ENCODE data around the gene RASGRP2. TPM values are rescaled to one million over a fixed set of nuclear protein-coding genes. Genes with fewer than 3 reads are reported as not detected.

RASGRP2 gene
- total RNA-seq, 4 donors from 2014 or later = 34.5 to 84.9 (median 41.1) TPM

- H3K4me1 ChIP-seq = no peaks in the 10 kb centered on the region
- H3K36me3 ChIP-seq = no peaks in the 10 kb centered on the region
- no peak for ATAC-seq
- H3K27me3 ChIP-seq = peaks cover 42% of the 10 kb centered on the region
- 75 to 100% methylated on average over 1 to 4 of the region's 5 CpGs for WGBS, 2 donors (ENCODE audit: low coverage in 1 of 2)
- TF ChIP-seq CTCF (IDR thresholded peaks at IDR 0.05) = no peak
- TF ChIP-seq POLR2AphosphoS5 (IDR thresholded peaks at IDR 0.05) = no peak
- TF ChIP-seq POLR2A (IDR thresholded peaks at IDR 0.05) = no peak
- no peak for TF ChIP-seq EP300 (IDR thresholded peaks at IDR 0.05)
- no peak overlapping the region for H3K27ac ChIP-seq
- H3K9me3 ChIP-seq = no peaks in the 10 kb centered on the region
- H3K4me3 ChIP-seq = no peak overlapping the region
Measured at GRCh38 chr11:64695548-64695947, 48.4 kb downstream of the RASGRP2 start.

- no peaks in the 10 kb centered on the region for H3K36me3 ChIP-seq
- H3K9me3 ChIP-seq = no peaks in the 10 kb centered on the region
- no peak for ATAC-seq
- H3K4me3 ChIP-seq = no peak overlapping the region
- H3K4me1 ChIP-seq = no peaks in the 10 kb centered on the region
- no peak overlapping the region for H3K27ac ChIP-seq
- H3K27me3 ChIP-seq = peaks cover 42% of the 10 kb centered on the region
- WGBS, 2 donors (ENCODE audit: low coverage in 1 of 2) = 56% methylated on average over 5 of the region's 5 CpGs; no CpG with 5 or more reads in 1 of the 2 donors
- TF ChIP-seq POLR2A (IDR thresholded peaks at IDR 0.05) (no peak), CTCF (IDR thresholded peaks at IDR 0.05) (no peak), EP300 (IDR thresholded peaks at IDR 0.05) (no peak), POLR2AphosphoS5 (IDR thresholded peaks at IDR 0.05) (no peak)
Measured at GRCh38 chr11:64694821-64695365, 49.0 kb downstream of the RASGRP2 start.

DNA sequence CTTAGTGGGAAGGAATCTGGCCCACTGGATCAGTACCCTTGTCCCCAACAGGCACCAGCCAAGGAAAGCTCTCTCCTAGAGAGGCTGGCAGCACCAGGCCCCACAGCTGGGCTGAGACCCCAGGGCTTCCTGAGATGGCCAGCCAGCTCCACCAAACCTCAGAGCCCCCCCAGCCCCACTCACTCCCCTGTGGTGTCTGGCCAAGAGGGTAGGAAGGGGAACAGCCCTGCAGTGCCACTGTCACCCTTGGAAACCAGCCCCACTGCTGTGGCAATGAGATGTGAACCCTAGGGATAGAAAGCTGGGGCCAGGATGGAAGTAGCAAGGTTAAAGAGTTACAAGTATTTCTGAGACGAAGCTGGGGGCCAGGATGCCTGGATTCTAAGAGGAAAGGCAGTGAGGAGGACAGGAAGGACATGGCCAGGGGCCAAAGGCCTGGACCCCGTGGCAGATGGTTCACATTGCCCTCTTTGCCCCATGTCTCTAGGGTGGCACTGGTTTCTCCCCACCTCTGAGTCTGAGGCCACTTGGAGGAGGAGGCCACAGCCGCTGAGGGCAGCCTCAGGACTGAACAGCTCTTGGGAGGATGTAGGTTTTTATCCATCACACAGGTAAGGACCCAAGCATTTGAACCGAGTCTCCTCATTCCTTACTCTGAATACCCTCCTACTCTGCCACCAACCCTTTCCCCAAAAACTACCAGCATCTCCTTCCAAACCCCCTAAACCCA lies 49.8 kb downstream of the RASGRP2 start:
- Histone ChIP-seq H3K4me3 (no peak overlapping the region), H3K9me3 (no peaks in the 10 kb centered on the region), H3K36me3 (no peaks in the 10 kb centered on the region), H3K27me3 (peaks cover 42% of the 10 kb centered on the region), H3K27ac (no peak overlapping the region), H3K4me1 (peaks cover 0 to 4% (median 0%) of the 10 kb centered on the region in 3 donors)
- TF ChIP-seq CTCF (IDR thresholded peaks at IDR 0.05) (no peak), EP300 (IDR thresholded peaks at IDR 0.05) (no peak), POLR2A (IDR thresholded peaks at IDR 0.05) (no peak), POLR2AphosphoS5 (IDR thresholded peaks at IDR 0.05) (no peak)
- ATAC-seq = no peak
- 17 to 80% methylated on average over 1 of the region's 4 CpGs for WGBS, 2 donors (ENCODE audit: low coverage in 1 of 2)

- Histone ChIP-seq H3K27ac (no peak overlapping the region), H3K4me1 (peaks cover 0 to 17% (median 0%) of the 10 kb centered on the region in 3 donors)
Measured at GRCh38 chr11:64692764-64693331, 51.1 kb downstream of the RASGRP2 start.

More at GRCh38 chr11:64692764-64693331, 51.1 kb downstream of the RASGRP2 start:
- TF ChIP-seq EP300 (IDR thresholded peaks at IDR 0.05) = no peak
- no peak for TF ChIP-seq POLR2AphosphoS5 (IDR thresholded peaks at IDR 0.05)
- no peak for TF ChIP-seq CTCF (IDR thresholded peaks at IDR 0.05)
- TF ChIP-seq POLR2A (IDR thresholded peaks at IDR 0.05) = no peak
- no peak for ATAC-seq
- Histone ChIP-seq H3K9me3 (no peaks in the 10 kb centered on the region), H3K27me3 (peaks cover 42% of the 10 kb centered on the region), H3K36me3 (no peaks in the 10 kb centered on the region), H3K4me3 (no peak overlapping the region)
- WGBS, 2 donors (ENCODE audit: low coverage in 1 of 2) = 26 to 67% methylated on average over 6 to 13 of the region's 13 CpGs
